H1 (cell line): ENCODE data around the gene HERC5. TPM values are rescaled to one million over a fixed set of nuclear protein-coding genes. Genes with fewer than 3 reads are reported as not detected.

Source experiments
- NANOG ChIP-seq: IDR thresholded peaks from 2 replicates; pipeline ENCODE4 v1.6.1; 2011; ENCODE audit warnings: low read length, low read depth, mild to moderate bottlenecking, inconsistent platforms; ENCODE audit not compliant: insufficient read depth, poor library complexity, severe bottlenecking
- POLR2A ChIP-seq, 2 experiments: IDR thresholded peaks; 1 replicate in 1 of 2; 2 replicates in 1 of 2; pipeline ENCODE4 v1.6.1; 2011; ENCODE audit warnings: low read depth in 2 of 2, low read length in 2 of 2, mild to moderate bottlenecking in 2 of 2; ENCODE audit errors: control extremely low read depth in 1 of 2
- POU5F1 ChIP-seq: IDR thresholded peaks from 2 replicates; pipeline ENCODE4 v1.6.1; 2011; ENCODE audit warnings: low read depth, mild to moderate bottlenecking, low read length, moderate library complexity
- RAD21 ChIP-seq, 2 experiments: IDR thresholded peaks in 1 of 2; conservative IDR thresholded peaks in 1 of 2; 2 replicates each; pipeline ENCODE4 v1.6.1; 2011; ENCODE audit warnings: low read depth in 2 of 2, low read length in 2 of 2, improper control_type of control experiment in 1 of 2, inconsistent platforms in 1 of 2, mild to moderate bottlenecking in 1 of 2, moderate library complexity in 1 of 2
- TBP ChIP-seq: IDR thresholded peaks from 2 replicates; pipeline ENCODE4 v1.6.1; 2011; ENCODE audit warnings: low read depth, low read length, improper control_type of control experiment
- ZNF274 ChIP-seq: IDR thresholded peaks from 2 replicates; pipeline ENCODE4 v1.7.0; 2012; ENCODE audit warnings: low read length, borderline replicate concordance; ENCODE audit errors: extremely low read depth
- polyA plus RNA-seq, 7 experiments: library from polyadenylated mRNA; depleted of rRNA in 3 of 7; stranded (reverse) in 5 of 7; unstranded in 2 of 7; fragments of >200 nt in 5 of 7; fragments of 200-250 nt in 2 of 7; gene quantifications; 1 replicate in 5 of 7; 2 replicates in 1 of 7; 4 replicates in 1 of 7; pipeline versions ENCODE4 v1.2.1 to v1.2.3, GENCODE V29; 2011 to 2013; ENCODE audit warnings: missing spikeins in 2 of 7, mixed read lengths in 2 of 7
- total RNA-seq: library from RNA; stranded (reverse); fragmentation: NEBNext Ultra II Directional; extraction: Animal tissue kit (Norgen Biotek cat#: 25700); gene quantifications from 2 replicates; pipeline ENCODE4 v1.2.1, GENCODE V29; 2021
- TF ChIP-seq, protein P1 (sequence below): IDR thresholded peaks from 2 replicates; pipeline ENCODE4 v1.6.1; 2011; ENCODE audit warnings: low read depth, mild to moderate bottlenecking, low read length; ENCODE audit not compliant: insufficient read depth

The HERC5 gene
- total and polyA plus RNA-seq, 2 of the 8 experiments (the other 6 are each of a cell fraction or from before 2014, with no cell fraction given), result 6.6 to 20.7 TPM

DNA sequence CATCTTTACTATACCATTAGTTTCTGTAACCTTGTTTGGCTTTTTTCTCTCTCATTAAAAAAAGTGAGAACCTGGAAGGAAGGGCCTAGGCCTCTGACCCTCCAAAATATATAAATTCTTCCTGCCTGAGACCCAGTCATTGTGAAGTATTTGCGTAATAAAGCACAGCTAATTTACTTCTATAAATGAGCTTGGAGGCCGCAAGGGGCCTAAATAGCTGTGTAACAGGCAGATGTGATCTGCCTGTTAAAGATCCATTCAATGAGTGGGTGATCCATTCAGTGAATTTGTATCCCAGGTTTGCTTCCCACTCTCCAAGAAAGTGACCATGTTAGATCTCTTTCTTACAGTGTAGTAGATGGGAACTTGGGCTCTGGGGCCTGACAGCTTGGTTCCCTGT lies 67.3 kb downstream of the HERC5 start (continued):
- TF ChIP-seq, protein P1, sequence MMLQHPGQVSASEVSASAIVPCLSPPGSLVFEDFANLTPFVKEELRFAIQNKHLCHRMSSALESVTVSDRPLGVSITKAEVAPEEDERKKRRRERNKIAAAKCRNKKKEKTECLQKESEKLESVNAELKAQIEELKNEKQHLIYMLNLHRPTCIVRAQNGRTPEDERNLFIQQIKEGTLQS, result no peak
- no peak for TF ChIP-seq NANOG
- no peak for TF ChIP-seq ZNF274
- TF ChIP-seq POU5F1, result no peak
- no peak for TF ChIP-seq TBP
- no peak for TF ChIP-seq POLR2A (IDR thresholded peaks at IDR 0.05; ENCODE audit: control extremely low read depth in 1 of 2, low read depth in 2 of 2, low read length in 2 of 2)
- TF ChIP-seq RAD21 (IDR thresholded peaks at IDR 0.05 in 1 of 2, conservative IDR thresholded peaks at IDR 0.05 in 1 of 2; ENCODE audit: low read depth in 2 of 2, low read length in 2 of 2), result no peak
